Measurements from ENCODE around the gene RFX5. TPM values are rescaled to one million over a fixed set of nuclear protein-coding genes. Genes with fewer than 3 reads are reported as not detected.

Gene RFX5
- total and polyA plus RNA-seq, 2 of the 13 experiments (the other 11 are each of a cell fraction or from before 2014, with no cell fraction given), result 17.9 to 36.2 TPM

GRCh38 chr1:151327903-151328674, 19.0 kb downstream of the RFX5 start (continued):
- TF ChIP-seq ZNF784 (CRISPR knock-in tag; IDR thresholded peaks at IDR 0.05; ENCODE audit: borderline replicate concordance), result 0 out of 2 replicates have a peak, but pooled peaks have one; percentile 25
- 0 out of 2 replicates have a peak, but pooled peaks have one; percentile 30 for TF ChIP-seq SNAPC4 (CRISPR knock-in tag; IDR thresholded peaks at IDR 0.05)
- no peak for TF ChIP-seq SSRP1 (CRISPR knock-in tag; IDR thresholded peaks at IDR 0.05)
- TF ChIP-seq CCDC6 (CRISPR knock-in tag; IDR thresholded peaks at IDR 0.05), result no peak
- TF ChIP-seq ZNF775 (CRISPR knock-in tag; IDR thresholded peaks at IDR 0.05; ENCODE audit: borderline replicate concordance), result 0 out of 2 replicates have a peak, but pooled peaks have one; percentile 16
- TF ChIP-seq, protein P1, sequence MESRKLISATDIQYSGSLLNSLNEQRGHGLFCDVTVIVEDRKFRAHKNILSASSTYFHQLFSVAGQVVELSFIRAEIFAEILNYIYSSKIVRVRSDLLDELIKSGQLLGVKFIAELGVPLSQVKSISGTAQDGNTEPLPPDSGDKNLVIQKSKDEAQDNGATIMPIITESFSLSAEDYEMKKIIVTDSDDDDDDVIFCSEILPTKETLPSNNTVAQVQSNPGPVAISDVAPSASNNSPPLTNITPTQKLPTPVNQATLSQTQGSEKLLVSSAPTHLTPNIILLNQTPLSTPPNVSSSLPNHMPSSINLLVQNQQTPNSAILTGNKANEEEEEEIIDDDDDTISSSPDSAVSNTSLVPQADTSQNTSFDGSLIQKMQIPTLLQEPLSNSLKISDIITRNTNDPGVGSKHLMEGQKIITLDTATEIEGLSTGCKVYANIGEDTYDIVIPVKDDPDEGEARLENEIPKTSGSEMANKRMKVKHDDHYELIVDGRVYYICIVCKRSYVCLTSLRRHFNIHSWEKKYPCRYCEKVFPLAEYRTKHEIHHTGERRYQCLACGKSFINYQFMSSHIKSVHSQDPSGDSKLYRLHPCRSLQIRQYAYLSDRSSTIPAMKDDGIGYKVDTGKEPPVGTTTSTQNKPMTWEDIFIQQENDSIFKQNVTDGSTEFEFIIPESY (CRISPR knock-in tag; IDR thresholded peaks at IDR 0.05), result no peak
- peak; percentile 69; the same call in 1 of the 2 replicates for TF ChIP-seq ZNF501 (CRISPR knock-in tag; IDR thresholded peaks at IDR 0.05)
- TF ChIP-seq ZNF747 (CRISPR knock-in tag; IDR thresholded peaks at IDR 0.05; ENCODE audit: borderline replicate concordance), result no peak
- TF ChIP-seq PITX1 (CRISPR knock-in tag; IDR thresholded peaks at IDR 0.05), result peak; percentile 30; the same call in 1 of the 2 replicates
- TF ChIP-seq IKZF4 (CRISPR knock-in tag; IDR thresholded peaks at IDR 0.05; ENCODE audit: borderline replicate concordance, low read depth, not compliant biosample characterization), result peak; percentile 52
- no peak for TF ChIP-seq ZNF431 (CRISPR knock-in tag; IDR thresholded peaks at IDR 0.05; ENCODE audit: borderline replicate concordance, low read depth)
- peak; percentile 39 for TF ChIP-seq THAP11 (CRISPR knock-in tag; IDR thresholded peaks at IDR 0.05)
- no peak; a peak in 1 of 4 replicates for TF ChIP-seq KLF16 (CRISPR knock-in tag; IDR thresholded peaks at IDR 0.05)
- 0 out of 2 replicates have a peak, but pooled peaks have one; percentile 47 for TF ChIP-seq ZNF598 (CRISPR knock-in tag; IDR thresholded peaks at IDR 0.05; ENCODE audit: borderline replicate concordance)
- 0 out of 2 replicates have a peak, but pooled peaks have one; percentile 16 for TF ChIP-seq ERF (CRISPR knock-in tag; IDR thresholded peaks at IDR 0.05)
- no peak for TF ChIP-seq SMC3 (IDR thresholded peaks at IDR 0.05; ENCODE audit: low read length)
- TF ChIP-seq, protein P2, sequence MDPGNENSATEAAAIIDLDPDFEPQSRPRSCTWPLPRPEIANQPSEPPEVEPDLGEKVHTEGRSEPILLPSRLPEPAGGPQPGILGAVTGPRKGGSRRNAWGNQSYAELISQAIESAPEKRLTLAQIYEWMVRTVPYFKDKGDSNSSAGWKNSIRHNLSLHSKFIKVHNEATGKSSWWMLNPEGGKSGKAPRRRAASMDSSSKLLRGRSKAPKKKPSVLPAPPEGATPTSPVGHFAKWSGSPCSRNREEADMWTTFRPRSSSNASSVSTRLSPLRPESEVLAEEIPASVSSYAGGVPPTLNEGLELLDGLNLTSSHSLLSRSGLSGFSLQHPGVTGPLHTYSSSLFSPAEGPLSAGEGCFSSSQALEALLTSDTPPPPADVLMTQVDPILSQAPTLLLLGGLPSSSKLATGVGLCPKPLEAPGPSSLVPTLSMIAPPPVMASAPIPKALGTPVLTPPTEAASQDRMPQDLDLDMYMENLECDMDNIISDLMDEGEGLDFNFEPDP (CRISPR knock-in tag; conservative IDR thresholded peaks at IDR 0.05), result no peak
- TF ChIP-seq ZFY (CRISPR knock-in tag; IDR thresholded peaks at IDR 0.05), result peak; percentile 47
- no peak for TF ChIP-seq PAF1 (CRISPR knock-in tag; IDR thresholded peaks at IDR 0.05)
- 0 out of 2 replicates have a peak, but pooled peaks have one; percentile 34 for TF ChIP-seq ZNF709 (CRISPR knock-in tag; IDR thresholded peaks at IDR 0.05)

Measured in HepG2 (cell line).